Skeletal muscle satellite cell (primary cell): ENCODE results near the gene UST.

ENCODE experiments used
- H3K27me3 ChIP-seq: 2 replicates; pipeline ENCODE4 v1.7.0; 2013; ENCODE audit warnings: low read length; ENCODE audit not compliant: control insufficient read depth, insufficient read depth
- H3K36me3 ChIP-seq: 2 replicates; pipeline ENCODE4 v1.7.0; 2013; ENCODE audit warnings: mild to moderate bottlenecking, control low read depth, low read length; ENCODE audit not compliant: insufficient read depth
- H3K4me1 ChIP-seq: 2 replicates; pipeline ENCODE4 v1.7.0; 2013; ENCODE audit warnings: low read length; ENCODE audit not compliant: control insufficient read depth, insufficient read depth
- H3K4me2 ChIP-seq: 2 replicates; pipeline ENCODE4 v1.7.0; 2013; ENCODE audit warnings: mild to moderate bottlenecking, low read length
- H3K4me3 ChIP-seq: 2 replicates; pipeline ENCODE4 v1.7.0; 2013; ENCODE audit warnings: low read length
- H3K9ac ChIP-seq: 2 replicates; pipeline ENCODE4 v1.7.0; 2013; ENCODE audit warnings: mild to moderate bottlenecking, low read depth, low read length, moderate library complexity
- H3K9me3 ChIP-seq: replicated peaks from 2 replicates; pipeline ENCODE4 v1.7.0; 2013; ENCODE audit warnings: mild to moderate bottlenecking, control low read depth, low read length

The UST gene

GRCh38 chr6:148829415-148830101, 82.7 kb downstream of the UST start:
- Histone ChIP-seq H3K36me3 (no peaks in the 10 kb centered on the region), H3K9me3 (no peaks in the 10 kb centered on the region), H3K4me3 (no peak overlapping the region), H3K4me1 (peaks cover 25% of the 10 kb centered on the region), H3K9ac (no peak overlapping the region), H3K27me3 (no peaks in the 10 kb centered on the region), H3K4me2 (peak overlapping the region; percentile 3)

DNA sequence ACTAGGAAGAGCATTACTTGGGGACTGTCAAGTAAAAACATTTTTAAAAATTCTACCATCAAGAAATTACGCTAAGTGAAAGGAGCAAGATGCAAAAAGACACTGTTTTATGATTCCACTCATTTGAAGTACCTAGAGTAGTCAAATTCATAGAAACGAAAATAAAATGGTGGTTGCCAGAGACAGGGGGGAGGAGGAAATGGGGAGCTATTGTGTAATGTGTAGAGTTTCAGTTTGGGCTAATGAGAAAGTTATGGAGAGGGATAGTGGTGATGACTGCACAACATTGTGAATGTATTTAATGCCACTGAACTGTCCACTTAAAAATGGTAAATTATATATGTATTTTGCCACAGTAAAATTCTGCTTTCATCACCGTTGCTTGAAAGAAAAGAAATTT, 83.8 kb downstream of the UST start:
- no peaks in the 10 kb centered on the region for H3K9me3 ChIP-seq
- no peak overlapping the region for H3K9ac ChIP-seq
- no peak overlapping the region for H3K4me2 ChIP-seq
- H3K4me1 ChIP-seq: peaks cover 25% of the 10 kb centered on the region
- no peaks in the 10 kb centered on the region for H3K27me3 ChIP-seq
- H3K36me3 ChIP-seq: no peaks in the 10 kb centered on the region
- no peak overlapping the region for H3K4me3 ChIP-seq

GRCh38 chr6:148831064-148831463, 84.2 kb downstream of the UST start:
- Histone ChIP-seq H3K9ac (no peak overlapping the region), H3K9me3 (no peaks in the 10 kb centered on the region), H3K4me2 (peak overlapping the region; percentile 8), H3K27me3 (no peaks in the 10 kb centered on the region), H3K4me1 (peaks cover 28% of the 10 kb centered on the region), H3K36me3 (no peaks in the 10 kb centered on the region), H3K4me3 (no peak overlapping the region)

DNA sequence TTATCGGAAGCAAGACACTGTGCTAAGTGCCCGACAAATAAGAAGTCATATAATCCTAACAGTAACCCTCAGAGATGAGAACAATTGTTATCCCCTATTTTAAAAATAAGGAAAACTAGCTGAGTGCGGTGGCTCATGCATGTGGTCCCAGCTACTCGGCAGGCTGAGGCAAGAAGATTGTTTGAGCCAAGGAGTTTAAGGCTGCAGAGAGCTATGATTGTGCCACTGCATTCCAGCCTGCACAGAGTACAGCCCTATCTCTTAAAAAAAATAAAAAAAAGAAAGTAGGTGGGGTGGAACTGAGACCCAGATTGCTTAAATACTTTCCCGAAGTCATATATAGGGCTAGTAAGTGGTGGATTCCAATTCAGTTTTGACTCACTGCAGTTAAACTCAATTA, 84.7 kb downstream of the UST start:
- Histone ChIP-seq H3K36me3 (no peaks in the 10 kb centered on the region), H3K4me1 (peaks cover 31% of the 10 kb centered on the region), H3K9ac (no peak overlapping the region), H3K27me3 (no peaks in the 10 kb centered on the region), H3K4me2 (peak overlapping the region; percentile 8), H3K9me3 (no peaks in the 10 kb centered on the region), H3K4me3 (no peak overlapping the region)

DNA sequence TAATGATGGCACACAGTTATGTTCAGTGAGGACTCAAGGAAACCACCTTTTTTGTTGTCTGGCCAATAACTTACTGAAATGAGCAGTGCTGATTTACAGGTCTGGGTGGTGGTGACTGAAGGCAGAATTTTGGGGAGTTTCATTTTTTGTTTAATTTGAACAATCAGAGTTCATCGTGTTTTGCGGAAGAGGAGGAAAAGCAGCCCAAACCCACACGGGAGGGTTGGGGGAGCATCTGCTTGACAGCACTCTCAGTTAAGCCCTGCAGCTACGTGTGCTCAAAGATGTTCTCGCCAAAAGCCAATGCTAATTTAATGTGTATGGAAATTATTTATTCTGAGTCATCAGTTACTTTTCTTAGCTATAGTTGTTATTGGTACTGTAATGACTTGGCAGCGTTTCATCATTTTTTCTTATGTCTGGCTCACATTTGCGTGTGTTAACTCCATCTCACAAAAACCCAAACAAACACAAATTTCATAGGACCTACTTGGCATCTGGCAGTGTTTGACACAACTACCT, 89.2 kb downstream of the UST start:
- Histone ChIP-seq H3K4me2 (no peak overlapping the region), H3K4me1 (peaks cover 16% of the 10 kb centered on the region), H3K36me3 (no peaks in the 10 kb centered on the region), H3K9ac (no peak overlapping the region), H3K4me3 (no peak overlapping the region), H3K27me3 (no peaks in the 10 kb centered on the region), H3K9me3 (no peaks in the 10 kb centered on the region)

GRCh38 chr6:148836751-148837150, 89.9 kb downstream of the UST start:
- no peaks in the 10 kb centered on the region for H3K27me3 ChIP-seq
- no peaks in the 10 kb centered on the region for H3K9me3 ChIP-seq
- no peaks in the 10 kb centered on the region for H3K36me3 ChIP-seq
- no peak overlapping the region for H3K4me3 ChIP-seq
- H3K4me1 ChIP-seq: peaks cover 8% of the 10 kb centered on the region
- H3K4me2 ChIP-seq: no peak overlapping the region
- H3K9ac ChIP-seq: no peak overlapping the region

DNA sequence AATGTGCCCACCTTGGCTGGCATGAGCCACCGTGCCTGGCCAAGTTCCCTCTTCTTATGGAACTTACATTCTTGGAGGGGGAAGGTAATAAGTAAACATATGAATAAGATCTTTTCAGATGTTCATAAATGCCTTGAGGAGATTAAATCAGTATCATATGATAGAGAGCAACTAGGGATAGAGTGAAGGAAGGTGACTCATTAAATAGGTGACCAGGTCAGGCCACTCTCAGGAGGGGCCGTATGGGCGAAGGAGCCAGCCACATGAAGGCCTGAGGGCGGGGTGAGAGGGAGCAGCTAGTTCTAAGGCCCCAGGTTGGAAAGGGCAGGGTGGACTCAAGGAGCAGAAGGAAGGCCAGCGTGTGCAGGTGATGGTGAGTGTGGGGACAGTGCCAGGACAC, 91.1 kb downstream of the UST start:
- Histone ChIP-seq H3K9ac (no peak overlapping the region), H3K4me1 (peaks cover 8% of the 10 kb centered on the region)

GRCh38 chr6:148839044-148839443, 92.2 kb downstream of the UST start:
- Histone ChIP-seq H3K27me3 (no peaks in the 10 kb centered on the region), H3K4me2 (no peak overlapping the region), H3K36me3 (no peaks in the 10 kb centered on the region), H3K9me3 (no peaks in the 10 kb centered on the region), H3K4me1 (peaks cover 8% of the 10 kb centered on the region), H3K4me3 (no peak overlapping the region), H3K9ac (no peak overlapping the region)

More for the DNA sequence above, 91.1 kb downstream of the UST start:
- Histone ChIP-seq H3K27me3 (no peaks in the 10 kb centered on the region), H3K36me3 (no peaks in the 10 kb centered on the region), H3K4me3 (no peak overlapping the region), H3K9me3 (no peaks in the 10 kb centered on the region), H3K4me2 (no peak overlapping the region)

DNA sequence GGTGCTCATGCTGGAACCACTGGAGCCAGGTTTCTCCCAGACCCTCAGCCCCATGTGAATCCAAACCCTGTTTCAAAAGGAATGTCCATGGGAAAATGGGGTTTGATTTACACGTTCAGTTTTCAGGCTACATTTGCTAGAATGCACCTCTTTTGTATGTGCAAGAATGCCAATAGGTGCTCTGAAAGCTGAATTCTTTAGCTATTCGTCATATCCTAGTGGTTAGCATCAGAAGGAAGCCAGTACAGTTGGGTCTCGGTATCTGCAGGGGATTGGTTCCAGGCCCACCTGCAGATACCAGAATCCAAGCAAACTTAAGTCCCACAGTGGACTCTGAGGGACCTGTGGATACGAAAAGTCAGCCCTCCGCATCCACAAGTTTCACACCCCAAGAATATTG, 93.4 kb downstream of the UST start:
- H3K4me2 ChIP-seq: no peak overlapping the region

GRCh38 chr6:148842296-148843019, 95.6 kb downstream of the UST start:
- H3K4me1 ChIP-seq: no peaks in the 10 kb centered on the region
- no peaks in the 10 kb centered on the region for H3K36me3 ChIP-seq
- H3K4me3 ChIP-seq: no peak overlapping the region
- H3K9me3 ChIP-seq: no peaks in the 10 kb centered on the region
- no peak overlapping the region for H3K4me2 ChIP-seq
- H3K9ac ChIP-seq: no peak overlapping the region
- H3K27me3 ChIP-seq: no peaks in the 10 kb centered on the region

More for the DNA sequence above, 93.4 kb downstream of the UST start:
- Histone ChIP-seq H3K36me3 (no peaks in the 10 kb centered on the region), H3K27me3 (no peaks in the 10 kb centered on the region), H3K4me3 (no peak overlapping the region), H3K9ac (no peak overlapping the region), H3K4me1 (peaks cover 8% of the 10 kb centered on the region), H3K9me3 (no peaks in the 10 kb centered on the region)

- Histone ChIP-seq H3K9me3 (no peaks in the 10 kb centered on the region), H3K4me2 (no peak overlapping the region), H3K4me1 (peaks cover 5% of the 10 kb centered on the region), H3K36me3 (no peaks in the 10 kb centered on the region), H3K9ac (no peak overlapping the region), H3K4me3 (no peak overlapping the region), H3K27me3 (no peaks in the 10 kb centered on the region)
Observed at GRCh38 chr6:148845464-148845863, 98.6 kb downstream of the UST start.
